Thyroid gland (tissue), 4 donors: Measurements from ENCODE around the gene POU6F2. TPM values are rescaled to one million over a fixed set of nuclear protein-coding genes. Genes with fewer than 3 reads are reported as not detected.
A peak's percentile ranks its signal among the peaks of the same experiment; 100 is the strongest.

Experiments used
- DNase-seq, 2 donors: peaks; one replicate each; pipeline ENCODE4 v3.0.0-alpha.2; 2019
- H3K27ac ChIP-seq, 3 donors: fragments of 200-600 bp; sonication (generic); 1 replicate in 2 of 3; 2 replicates in 1 of 3; pipeline ENCODE4 v1.5.1; 2016 to 2019; ENCODE audit warnings: mild to moderate bottlenecking in 1 of 3, moderate library complexity in 1 of 3
- H3K27me3 ChIP-seq: fragments of 200-600 bp; sonication (generic); one replicate; pipeline ENCODE4 v1.5.1; 2019
- H3K36me3 ChIP-seq, 2 donors: fragments of 200-600 bp; sonication (generic); one replicate each; pipeline ENCODE4 v1.5.1; 2016 to 2019
- H3K4me1 ChIP-seq, 2 donors: fragments of 200-600 bp; sonication (generic); one replicate each; pipeline ENCODE4 v1.5.1; 2017 to 2019
- H3K4me3 ChIP-seq, 3 donors: fragments of 200-600 bp; sonication (generic); replicated peaks in 1 of 3; 1 replicate in 2 of 3; 2 replicates in 1 of 3; pipeline ENCODE4 v1.5.1; 2016; ENCODE audit warnings: mild to moderate bottlenecking in 1 of 3
- H3K9me3 ChIP-seq: fragments of 200-600 bp; sonication (generic); one replicate; pipeline ENCODE4 v1.5.1; 2017
- POLR2A ChIP-seq, 2 donors: fragments of 450-650 bp; IDR thresholded peaks; one replicate each; pipeline ENCODE4 v1.6.1; 2017; ENCODE audit warnings: antibody characterized with exemption in 2 of 2, mild to moderate bottlenecking in 2 of 2, moderate library complexity in 1 of 2
- WGBS, 2 donors: methylation state at CpG; one replicate each; pipeline ENCODE4 v1.1.5; 2017; 5-methylcytosine and 5-hydroxymethylcytosine counted together
- intact Hi-C: fragments of 100-400 bp; cut with DNase I; formaldehyde crosslinking; loops from one replicate; pipeline ENCODE4 v1.15.1; 2023
- total RNA-seq, 4 donors: library from RNA; depleted of rRNA; stranded (reverse); fragments of >200 nt; gene quantifications; one replicate each; pipeline ENCODE4 v1.2.3, GENCODE V29; 2016
- TF ChIP-seq, protein P1 (sequence below), 6 experiments: fragments of 200-600 bp in 3 of 6; fragments of 450-650 bp in 3 of 6; sonication (generic) in 3 of 6; IDR thresholded peaks; one replicate each; pipeline ENCODE4 v1.5.1; 2016 to 2019; ENCODE audit warnings: antibody characterized with exemption in 6 of 6, mild to moderate bottlenecking in 2 of 6, inconsistent platforms in 1 of 6, moderate library complexity in 1 of 6

Gene POU6F2
- total RNA-seq, 4 donors from 2014 or later = 0.33 TPM; not detected in 3

DNA sequence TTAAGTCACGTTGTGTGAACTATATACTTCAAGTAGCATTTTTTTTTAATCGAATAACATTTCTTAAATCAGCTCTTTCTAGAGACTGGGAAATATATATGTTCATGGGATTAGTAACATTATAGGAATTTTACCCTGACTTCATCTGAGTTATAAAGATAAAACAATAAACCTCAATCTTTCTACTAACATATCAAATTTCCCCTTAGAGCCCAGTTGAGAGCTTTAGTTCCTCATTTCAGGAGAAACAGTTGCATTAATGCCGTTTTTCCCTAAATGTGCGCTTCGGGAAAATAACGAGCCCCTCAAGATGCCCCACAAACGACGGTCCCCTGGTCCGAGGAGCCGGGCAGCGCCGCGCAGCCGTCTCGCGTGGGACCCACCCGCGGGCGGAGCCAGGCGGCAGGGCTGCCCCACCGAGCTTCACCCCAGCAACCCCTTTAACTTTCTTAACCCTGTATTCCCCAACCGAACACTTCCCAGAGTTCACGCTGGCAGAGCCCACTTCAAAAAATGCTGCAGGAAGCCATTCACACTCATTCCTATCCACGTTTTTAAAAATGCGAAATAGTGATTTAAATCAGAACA is 436.0 kb downstream of the POU6F2 start:
- no peak for TF ChIP-seq POLR2A (IDR thresholded peaks at IDR 0.05)
- TF ChIP-seq, protein P1, sequence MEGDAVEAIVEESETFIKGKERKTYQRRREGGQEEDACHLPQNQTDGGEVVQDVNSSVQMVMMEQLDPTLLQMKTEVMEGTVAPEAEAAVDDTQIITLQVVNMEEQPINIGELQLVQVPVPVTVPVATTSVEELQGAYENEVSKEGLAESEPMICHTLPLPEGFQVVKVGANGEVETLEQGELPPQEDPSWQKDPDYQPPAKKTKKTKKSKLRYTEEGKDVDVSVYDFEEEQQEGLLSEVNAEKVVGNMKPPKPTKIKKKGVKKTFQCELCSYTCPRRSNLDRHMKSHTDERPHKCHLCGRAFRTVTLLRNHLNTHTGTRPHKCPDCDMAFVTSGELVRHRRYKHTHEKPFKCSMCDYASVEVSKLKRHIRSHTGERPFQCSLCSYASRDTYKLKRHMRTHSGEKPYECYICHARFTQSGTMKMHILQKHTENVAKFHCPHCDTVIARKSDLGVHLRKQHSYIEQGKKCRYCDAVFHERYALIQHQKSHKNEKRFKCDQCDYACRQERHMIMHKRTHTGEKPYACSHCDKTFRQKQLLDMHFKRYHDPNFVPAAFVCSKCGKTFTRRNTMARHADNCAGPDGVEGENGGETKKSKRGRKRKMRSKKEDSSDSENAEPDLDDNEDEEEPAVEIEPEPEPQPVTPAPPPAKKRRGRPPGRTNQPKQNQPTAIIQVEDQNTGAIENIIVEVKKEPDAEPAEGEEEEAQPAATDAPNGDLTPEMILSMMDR (IDR thresholded peaks at IDR 0.05) = no peak
- WGBS, 2 donors = 8 to 9% methylated on average over 25 of the region's 25 CpGs
- DNase-seq = no peak

DNA sequence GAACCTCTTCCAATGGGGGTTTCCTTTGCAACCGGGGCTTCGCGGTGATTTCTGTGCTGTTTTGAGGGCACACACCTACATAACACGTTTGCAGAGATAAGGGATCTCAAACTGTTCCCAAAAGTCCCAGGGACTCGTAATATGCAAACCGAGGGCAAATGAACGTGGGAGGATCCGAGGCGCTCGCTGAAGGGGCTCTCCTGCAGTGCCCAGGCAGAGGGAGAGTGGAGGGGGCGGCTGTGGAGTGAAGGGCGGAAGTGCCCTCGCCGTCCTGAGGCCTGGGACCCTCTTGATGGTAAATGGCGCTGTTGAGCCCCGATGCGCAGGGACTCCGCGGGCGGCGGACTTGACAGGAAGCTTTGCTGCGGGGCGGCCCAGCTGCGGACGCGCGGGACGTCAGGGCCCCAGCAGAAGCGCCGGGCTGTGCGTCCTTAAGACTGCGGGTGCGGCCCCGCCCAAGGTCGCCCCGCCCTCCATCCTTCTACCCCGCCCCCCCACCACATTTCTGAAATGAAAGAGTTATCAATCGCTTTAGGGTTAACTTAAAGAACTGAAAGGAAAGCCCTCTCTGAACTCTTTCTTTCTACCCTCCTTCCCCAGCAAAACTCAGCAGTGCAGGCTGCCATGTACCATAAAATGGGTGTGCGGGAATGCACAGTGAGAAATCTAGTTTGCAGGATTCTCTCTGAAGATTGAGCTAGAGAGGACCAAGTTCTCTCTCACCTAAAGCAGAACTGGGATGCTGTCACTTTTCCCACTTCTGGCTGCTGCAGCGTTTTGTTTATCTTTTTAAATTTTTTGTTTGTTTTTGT is 436.7 kb downstream of the POU6F2 start:
- Histone ChIP-seq H3K9me3 (no peaks in the 10 kb centered on the region), H3K27me3 (no peaks in the 10 kb centered on the region), H3K4me3 (peak overlapping the region; percentile 19 to 53 (median 38)), H3K36me3 (no peaks in the 10 kb centered on the region), H3K27ac (no peak overlapping the region), H3K4me1 (no peaks in the 10 kb centered on the region)
- peak; percentile 26 to 30 for DNase-seq
- intact Hi-C loops = no loop called here
- WGBS, 2 donors = 2 to 4% methylated on average over 20 to 40 of the region's 40 CpGs
- TF ChIP-seq POLR2A (IDR thresholded peaks at IDR 0.05) = no peak
- TF ChIP-seq, protein P1 (IDR thresholded peaks at IDR 0.05) = no peak

More for the DNA sequence above, 436.0 kb downstream of the POU6F2 start:
- peak overlapping the region; percentile 19 to 53 (median 38) for H3K4me3 ChIP-seq
- H3K36me3 ChIP-seq = no peaks in the 10 kb centered on the region
- no peaks in the 10 kb centered on the region for H3K27me3 ChIP-seq
- H3K9me3 ChIP-seq = no peaks in the 10 kb centered on the region
- intact Hi-C loops = no loop called here
- no peaks in the 10 kb centered on the region for H3K4me1 ChIP-seq
- no peak overlapping the region for H3K27ac ChIP-seq

DNA sequence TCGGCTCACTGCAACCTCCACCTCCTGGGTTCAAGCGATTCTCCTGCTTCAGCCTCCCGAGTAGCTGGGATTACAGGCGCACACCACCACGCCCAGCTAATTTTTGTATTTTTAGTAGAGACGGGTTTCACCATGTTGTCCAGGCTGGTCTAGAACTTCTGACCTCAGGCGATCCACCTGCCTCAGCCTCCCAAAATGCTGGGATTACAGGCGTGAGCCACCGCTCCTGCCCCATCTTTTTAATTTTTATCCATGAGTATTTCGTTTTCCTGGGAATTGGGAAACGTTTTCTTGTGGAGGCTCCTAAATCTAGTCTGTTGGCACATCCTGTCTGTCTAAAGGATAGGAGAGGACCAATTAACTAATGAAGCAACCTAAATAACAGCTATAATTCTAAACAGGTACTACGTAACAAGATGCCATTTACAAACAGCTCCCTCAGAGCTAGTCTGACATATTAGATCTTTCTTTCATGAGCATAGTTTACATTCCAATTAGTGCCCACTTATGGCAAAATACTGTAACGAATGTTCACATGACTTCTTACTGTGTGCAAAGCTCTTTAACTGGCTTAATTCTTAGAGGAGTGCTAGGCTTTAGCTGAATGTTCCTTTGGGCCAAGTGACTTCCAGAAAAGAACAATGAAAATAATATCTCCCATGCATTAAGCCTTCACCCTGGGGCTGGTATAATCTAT is 437.5 kb downstream of the POU6F2 start:
- Histone ChIP-seq H3K4me3 (no peak overlapping the region), H3K9me3 (no peaks in the 10 kb centered on the region), H3K27me3 (no peaks in the 10 kb centered on the region), H3K27ac (no peak overlapping the region), H3K4me1 (no peaks in the 10 kb centered on the region), H3K36me3 (no peaks in the 10 kb centered on the region)
- 89 to 92% methylated on average over 13 of the region's 13 CpGs for WGBS, 2 donors
- TF ChIP-seq, protein P1 (IDR thresholded peaks at IDR 0.05) = no peak
- no peak for TF ChIP-seq POLR2A (IDR thresholded peaks at IDR 0.05)
- no peak for DNase-seq
- intact Hi-C loops = no loop called here

DNA sequence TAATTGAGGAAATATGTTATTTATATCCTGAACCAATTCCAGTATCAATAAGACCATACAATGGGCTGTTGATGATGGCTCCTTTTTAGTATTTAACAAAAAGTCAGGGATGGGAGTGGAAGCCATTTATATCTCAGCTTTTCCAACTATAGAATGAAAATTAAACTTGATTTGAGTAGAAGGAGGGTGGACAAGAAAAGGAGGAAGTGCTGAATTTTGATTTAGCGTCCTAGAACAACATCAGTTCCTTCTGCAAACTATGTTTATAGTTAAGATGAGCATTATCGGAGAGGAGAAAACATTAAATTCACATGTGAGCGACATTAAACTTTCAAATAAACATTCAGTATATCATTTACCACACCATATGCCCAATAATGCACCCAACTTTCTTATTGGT is 439.2 kb downstream of the POU6F2 start:
- Histone ChIP-seq H3K9me3 (no peaks in the 10 kb centered on the region), H3K4me3 (no peak overlapping the region), H3K4me1 (no peaks in the 10 kb centered on the region), H3K27ac (no peak overlapping the region), H3K36me3 (no peaks in the 10 kb centered on the region), H3K27me3 (no peaks in the 10 kb centered on the region)
- no peak for DNase-seq
- intact Hi-C loops = no loop called here
- no peak for TF ChIP-seq POLR2A (IDR thresholded peaks at IDR 0.05)
- TF ChIP-seq, protein P1 (IDR thresholded peaks at IDR 0.05) = no peak
- 91 to 96% methylated on average over 3 of the region's 3 CpGs for WGBS, 2 donors
